Thoracic aorta (tissue), 2 donors: ENCODE data around the gene MTMR12. TPM values are rescaled to one million over a fixed set of nuclear protein-coding genes. Genes with fewer than 3 reads are reported as not detected.

ENCODE experiments used
- ATAC-seq: fragments of 150-250 bp; one replicate; pipeline ENCODE4 v1.8.0; 2017; ENCODE audit warnings: low read depth; ENCODE audit not compliant: insufficient number of reproducible peaks, low FRiP score
- DNase-seq: peaks from one replicate; pipeline ENCODE4 v3.0.0-alpha.2; 2020; ENCODE audit warnings: low spot score
- H3K27ac ChIP-seq, 2 donors: fragments of 200-600 bp; sonication (generic); 1 replicate in 1 of 2; 2 replicates in 1 of 2; pipeline ENCODE4 v1.5.1; 2016; ENCODE audit warnings: mild to moderate bottlenecking in 2 of 2, moderate library complexity in 2 of 2
- H3K27me3 ChIP-seq: fragments of 200-600 bp; sonication (generic); replicated peaks from 2 replicates; pipeline ENCODE4 v1.6.0; 2016; ENCODE audit warnings: mild to moderate bottlenecking; ENCODE audit not compliant: insufficient read depth
- H3K36me3 ChIP-seq: fragments of 200-600 bp; sonication (generic); one replicate; pipeline ENCODE4 v1.5.1; 2016
- H3K4me1 ChIP-seq, 2 donors: fragments of 200-600 bp; sonication (generic); 1 replicate in 1 of 2; 2 replicates in 1 of 2; pipeline versions ENCODE4 v1.5.1 to v1.6.0; 2016; ENCODE audit warnings: low read depth in 2 of 2, mild to moderate bottlenecking in 1 of 2; ENCODE audit not compliant: control insufficient read depth in 1 of 2
- H3K4me3 ChIP-seq: fragments of 200-600 bp; sonication (generic); 2 replicates; pipeline ENCODE4 v1.5.1; 2016; ENCODE audit warnings: mild to moderate bottlenecking
- H3K9me3 ChIP-seq: fragments of 200-600 bp; sonication (generic); 2 replicates; pipeline ENCODE4 v1.5.1; 2016
- total RNA-seq, 2 donors: library from RNA; depleted of rRNA; stranded (reverse); fragments of >200 nt; gene quantifications; one replicate each; pipeline versions ENCODE4 v1.1.0 to v1.2.3, GENCODE V29; 2016
- TF ChIP-seq, protein P1 (sequence below): fragments of 200-600 bp; sonication (generic); IDR thresholded peaks from one replicate; pipeline ENCODE4 v1.5.1; 2019; ENCODE audit warnings: antibody characterized with exemption

The MTMR12 gene
- total RNA-seq, 2 donors from 2014 or later, result 23.6 to 45.0 TPM

- H3K4me1 ChIP-seq, result no peaks in the 10 kb centered on the region
- H3K36me3 ChIP-seq, result no peaks in the 10 kb centered on the region
- DNase-seq, result no peak
- peaks cover 3% of the 10 kb centered on the region for H3K9me3 ChIP-seq
- ATAC-seq, result no peak
- TF ChIP-seq, protein P1, sequence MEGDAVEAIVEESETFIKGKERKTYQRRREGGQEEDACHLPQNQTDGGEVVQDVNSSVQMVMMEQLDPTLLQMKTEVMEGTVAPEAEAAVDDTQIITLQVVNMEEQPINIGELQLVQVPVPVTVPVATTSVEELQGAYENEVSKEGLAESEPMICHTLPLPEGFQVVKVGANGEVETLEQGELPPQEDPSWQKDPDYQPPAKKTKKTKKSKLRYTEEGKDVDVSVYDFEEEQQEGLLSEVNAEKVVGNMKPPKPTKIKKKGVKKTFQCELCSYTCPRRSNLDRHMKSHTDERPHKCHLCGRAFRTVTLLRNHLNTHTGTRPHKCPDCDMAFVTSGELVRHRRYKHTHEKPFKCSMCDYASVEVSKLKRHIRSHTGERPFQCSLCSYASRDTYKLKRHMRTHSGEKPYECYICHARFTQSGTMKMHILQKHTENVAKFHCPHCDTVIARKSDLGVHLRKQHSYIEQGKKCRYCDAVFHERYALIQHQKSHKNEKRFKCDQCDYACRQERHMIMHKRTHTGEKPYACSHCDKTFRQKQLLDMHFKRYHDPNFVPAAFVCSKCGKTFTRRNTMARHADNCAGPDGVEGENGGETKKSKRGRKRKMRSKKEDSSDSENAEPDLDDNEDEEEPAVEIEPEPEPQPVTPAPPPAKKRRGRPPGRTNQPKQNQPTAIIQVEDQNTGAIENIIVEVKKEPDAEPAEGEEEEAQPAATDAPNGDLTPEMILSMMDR, result no peak
- no peak overlapping the region for H3K27ac ChIP-seq
- no peaks in the 10 kb centered on the region for H3K27me3 ChIP-seq
- H3K4me3 ChIP-seq, result no peak overlapping the region
Observed at GRCh38 chr5:32342656-32343055, 29.9 kb upstream of the MTMR12 start.

DNA sequence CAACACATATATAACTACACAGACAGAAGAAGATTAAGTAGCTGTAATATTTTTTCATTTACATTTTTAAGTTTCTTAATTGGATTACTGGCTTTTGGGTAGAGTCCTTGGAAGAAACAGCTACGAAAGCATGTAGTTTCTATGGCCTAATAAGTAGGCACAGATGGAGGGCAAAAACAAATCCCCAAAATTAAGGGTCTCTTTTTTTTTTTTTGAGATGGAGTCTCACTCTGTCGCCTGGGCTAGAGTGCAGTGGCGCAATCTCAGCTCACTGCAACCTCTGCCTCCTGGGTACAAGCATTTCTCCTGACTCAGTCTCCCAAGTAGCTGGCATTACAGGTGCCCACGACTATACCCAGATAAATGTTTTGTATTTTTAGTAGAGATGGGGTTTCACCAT, 27.1 kb upstream of the MTMR12 start:
- H3K27me3 ChIP-seq, result no peaks in the 10 kb centered on the region

DNA sequence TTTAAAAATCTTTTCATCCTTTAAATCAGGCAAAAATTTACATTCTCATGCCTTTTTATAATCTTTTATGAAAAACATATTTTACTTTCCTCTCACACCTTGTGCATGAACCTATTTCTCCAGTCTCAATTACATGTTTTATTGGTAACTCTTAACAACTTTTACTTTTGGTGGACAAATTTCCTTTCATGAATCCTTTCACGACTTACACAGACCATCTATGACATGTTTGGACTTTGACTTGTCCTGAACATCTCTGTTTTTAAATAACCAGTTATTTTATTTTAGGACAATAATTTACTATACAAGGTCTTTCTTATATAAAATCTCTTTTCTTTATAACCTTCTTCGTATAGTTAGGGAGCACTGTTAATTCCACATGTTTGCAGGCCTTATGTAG, 26.5 kb upstream of the MTMR12 start:
- TF ChIP-seq, protein P1, result no peak
- ATAC-seq, result no peak
- peaks cover 3% of the 10 kb centered on the region for H3K9me3 ChIP-seq
- no peak overlapping the region for H3K4me3 ChIP-seq
- DNase-seq, result no peak
- H3K36me3 ChIP-seq, result no peaks in the 10 kb centered on the region
- no peak overlapping the region for H3K27ac ChIP-seq
- no peaks in the 10 kb centered on the region for H3K4me1 ChIP-seq
- no peaks in the 10 kb centered on the region for H3K27me3 ChIP-seq

More for the DNA sequence above, 27.1 kb upstream of the MTMR12 start:
- TF ChIP-seq, protein P1, result no peak
- no peak for ATAC-seq
- Histone ChIP-seq H3K4me1 (no peaks in the 10 kb centered on the region), H3K4me3 (no peak overlapping the region), H3K27ac (no peak overlapping the region), H3K36me3 (no peaks in the 10 kb centered on the region), H3K9me3 (peaks cover 3% of the 10 kb centered on the region)
- DNase-seq, result no peak

GRCh38 chr5:32332966-32333365, 20.2 kb upstream of the MTMR12 start:
- ATAC-seq (no peak), DNase-seq (no peak)
- H3K4me3 ChIP-seq, result no peak overlapping the region
- no peaks in the 10 kb centered on the region for H3K9me3 ChIP-seq
- H3K36me3 ChIP-seq, result no peaks in the 10 kb centered on the region
- TF ChIP-seq, protein P1, result no peak
- H3K27ac ChIP-seq, result no peak overlapping the region
- H3K27me3 ChIP-seq, result no peaks in the 10 kb centered on the region
- H3K4me1 ChIP-seq, result no peaks in the 10 kb centered on the region

GRCh38 chr5:32332361-32332760, 19.6 kb upstream of the MTMR12 start:
- no peak for DNase-seq
- no peaks in the 10 kb centered on the region for H3K9me3 ChIP-seq
- ATAC-seq, result no peak
- TF ChIP-seq, protein P1, result no peak
- no peaks in the 10 kb centered on the region for H3K27me3 ChIP-seq
- no peak overlapping the region for H3K4me3 ChIP-seq
- no peaks in the 10 kb centered on the region for H3K4me1 ChIP-seq
- no peak overlapping the region for H3K27ac ChIP-seq
- no peaks in the 10 kb centered on the region for H3K36me3 ChIP-seq
